Left colon (tissue), 2 donors: ENCODE measurements around the gene EIF2S1. TPM values are rescaled to one million over a fixed set of nuclear protein-coding genes. Genes with fewer than 3 reads are reported as not detected.
"Not testable (repeated sequence)": the region's sequence is repeated elsewhere in the genome, so short reads cannot be mapped to it uniquely, and the experiment has no call there.

Source experiments
- ATAC-seq: fragments of 200-7000 bp; cut with Tn5 transposase; one replicate; pipeline ENCODE4 v1.9.1; 2020; ENCODE audit warnings: mild to moderate bottlenecking, moderate library complexity
- DNase-seq, 2 donors: peaks; one replicate each; pipeline ENCODE4 v3.0.0-alpha.2; 2020
- intact Hi-C, 2 donors: fragments of 100-400 bp; cut with DNase I in 1 of 2; cut with micrococcal nuclease in 1 of 2; formaldehyde crosslinking; loops; one replicate each; pipeline versions ENCODE4 v1.11.2 to v1.14.0; 2022; cut with DNase I, micrococcal nuclease
- total RNA-seq, 2 donors: library from RNA; stranded (reverse); fragmentation: NEBNext Ultra II Directional; extraction: Animal tissue kit (Norgen Biotek cat#: 25700); gene quantifications; one replicate each; pipeline ENCODE4 v1.2.1, GENCODE V29; 2021
- donor health status: DM: no; HTN: no; CAD: no.
- donor health status: DM: yes; HTN: yes; CAD: no.

EIF2S1 gene
- total RNA-seq, 2 donors from 2014 or later, result 58.1 to 66.2 TPM

DNA sequence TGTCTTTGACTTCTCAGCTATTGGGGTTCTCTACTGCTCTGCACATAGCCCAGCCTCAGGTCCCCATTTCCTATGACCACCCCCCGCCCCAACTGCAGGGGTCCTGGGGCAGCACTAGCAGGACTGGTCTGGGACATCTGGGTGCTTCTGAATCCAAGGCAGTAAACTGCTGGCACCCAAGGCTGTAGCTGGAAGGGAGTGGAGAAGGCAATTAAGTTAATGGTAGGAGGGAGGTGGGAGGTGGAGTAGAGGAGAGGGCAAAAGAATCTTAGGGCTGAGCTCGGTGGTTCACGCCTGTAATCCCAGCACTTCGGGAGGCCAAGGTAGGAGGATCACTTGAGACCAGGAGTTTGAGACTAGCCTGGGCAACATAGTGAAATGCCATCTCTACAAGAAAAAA lies 40.3 kb downstream of the EIF2S1 start:
- intact Hi-C loops, result no loop called here
- ATAC-seq, result peak; percentile 89
- peak in 1 of 2 donors; percentile 18 for DNase-seq

DNA sequence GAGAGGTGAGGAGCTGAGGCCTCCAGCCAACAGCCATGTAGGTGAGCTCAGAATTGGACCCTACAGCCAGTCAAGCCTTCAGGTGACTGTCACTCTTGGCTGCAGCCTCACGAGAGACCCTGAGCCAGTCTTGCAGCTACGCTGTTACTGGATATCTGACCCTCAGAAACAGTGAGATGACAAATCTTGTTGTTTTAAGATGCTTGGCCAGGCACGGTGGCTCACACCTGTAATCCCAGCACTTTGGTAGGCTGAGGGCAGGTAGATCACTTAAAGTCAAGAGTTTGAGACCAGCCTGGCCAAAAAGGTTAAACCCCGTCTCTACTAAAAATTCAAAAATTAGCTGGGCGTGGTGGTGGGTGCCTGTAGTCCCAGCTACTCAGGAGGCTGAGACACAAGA lies 45.6 kb downstream of the EIF2S1 start:
- ATAC-seq (no peak), DNase-seq (no peak)
- intact Hi-C loops, result no loop called here

DNA sequence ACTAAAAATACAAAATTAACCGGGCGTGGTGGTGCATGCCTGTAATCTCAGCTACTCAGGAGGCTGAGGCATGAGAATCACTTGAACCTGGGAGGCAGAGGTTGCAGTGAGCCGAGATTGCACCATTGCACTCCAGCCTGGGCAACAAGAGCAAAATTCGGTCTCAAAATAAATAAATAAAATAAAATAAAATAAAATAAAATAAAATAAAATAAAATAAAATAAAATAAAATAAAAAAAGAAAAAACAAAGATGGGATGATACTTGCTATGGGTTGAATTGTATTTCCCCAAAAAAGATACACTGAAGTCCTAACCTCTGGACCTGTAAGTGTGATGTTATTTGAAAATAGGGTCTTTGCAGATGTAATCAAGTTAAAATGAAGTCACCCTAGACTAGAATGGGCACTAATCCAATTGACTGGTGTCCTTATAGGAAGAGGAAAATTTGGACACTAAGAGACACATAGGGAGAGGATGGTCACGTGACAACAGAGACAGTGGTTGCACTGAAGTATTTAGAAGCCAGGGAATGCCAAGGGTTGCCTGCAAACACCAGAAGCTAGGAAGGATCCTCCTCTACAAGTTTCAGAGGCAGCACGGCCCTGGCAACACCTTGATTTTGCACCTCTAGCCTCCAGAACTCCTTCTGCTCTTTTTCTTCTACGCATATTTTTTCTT lies 48.1 kb downstream of the EIF2S1 start:
- ATAC-seq, intact Hi-C loops, DNase-seq: not testable (repeated sequence)

DNA sequence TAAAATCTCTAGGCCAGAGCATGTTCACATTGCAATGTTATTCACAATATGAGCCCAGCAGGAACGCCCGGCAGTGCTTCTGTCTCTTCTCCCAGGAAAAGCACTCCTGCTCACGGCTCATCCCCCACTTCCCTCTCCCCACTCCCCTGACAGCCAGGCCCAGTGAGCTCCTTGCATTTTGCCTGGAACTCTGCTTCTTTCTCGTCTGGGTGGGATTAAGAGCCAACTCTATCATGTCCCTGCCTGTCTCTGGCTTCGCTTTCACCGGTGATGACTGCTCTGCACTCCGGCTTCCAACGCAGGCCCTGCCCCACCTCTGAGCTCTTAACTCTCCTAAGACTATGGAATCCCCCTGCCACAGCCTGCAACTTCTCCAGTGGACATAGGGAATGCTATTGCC lies 49.3 kb downstream of the EIF2S1 start:
- DNase-seq (no peak), ATAC-seq (no peak)
- intact Hi-C loops, result no loop called here

DNA sequence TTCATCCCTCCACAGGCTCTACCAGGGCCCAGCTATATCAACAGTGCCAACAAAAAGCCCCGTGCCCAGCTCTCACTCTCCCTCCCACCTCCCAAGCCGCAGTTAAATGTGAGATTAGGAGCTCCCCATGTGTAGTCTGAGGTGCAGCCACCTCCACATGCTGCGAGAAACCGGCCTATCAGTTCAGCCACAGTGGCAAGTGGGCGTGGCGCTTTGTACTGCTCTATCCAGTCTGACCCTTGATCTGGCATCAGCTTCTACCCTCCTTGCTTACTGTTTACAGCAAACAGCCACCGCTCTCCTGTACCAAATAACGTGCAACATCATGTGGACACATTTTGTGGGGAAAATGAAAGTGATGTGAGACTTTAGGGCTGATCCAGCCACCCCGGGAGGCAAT lies 50.2 kb downstream of the EIF2S1 start:
- peak; percentile 86 to 89 for DNase-seq
- ATAC-seq, result peak; percentile 68
- intact Hi-C loops, result no loop called here

DNA sequence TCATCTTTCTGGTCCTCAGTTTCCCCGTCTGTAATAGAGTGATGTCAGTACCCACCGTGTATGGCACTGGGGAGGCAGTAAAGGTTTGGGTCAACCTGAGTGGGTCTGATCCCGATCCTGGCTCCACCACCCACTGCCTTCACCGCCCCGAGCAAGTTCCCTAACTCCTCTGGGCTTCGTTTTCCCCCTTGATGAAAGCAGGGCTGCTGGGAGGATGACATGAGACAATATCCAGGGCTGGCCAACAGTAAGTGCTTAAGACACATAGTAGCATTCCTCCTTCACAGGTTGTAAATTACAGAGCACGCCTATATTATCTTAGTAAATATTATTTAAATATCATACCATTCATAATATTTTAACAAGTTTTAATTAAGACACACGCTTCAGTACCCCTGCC lies 51.2 kb downstream of the EIF2S1 start:
- intact Hi-C loops, result no loop called here
- no peak for DNase-seq
- peak; percentile 32 for ATAC-seq

DNA sequence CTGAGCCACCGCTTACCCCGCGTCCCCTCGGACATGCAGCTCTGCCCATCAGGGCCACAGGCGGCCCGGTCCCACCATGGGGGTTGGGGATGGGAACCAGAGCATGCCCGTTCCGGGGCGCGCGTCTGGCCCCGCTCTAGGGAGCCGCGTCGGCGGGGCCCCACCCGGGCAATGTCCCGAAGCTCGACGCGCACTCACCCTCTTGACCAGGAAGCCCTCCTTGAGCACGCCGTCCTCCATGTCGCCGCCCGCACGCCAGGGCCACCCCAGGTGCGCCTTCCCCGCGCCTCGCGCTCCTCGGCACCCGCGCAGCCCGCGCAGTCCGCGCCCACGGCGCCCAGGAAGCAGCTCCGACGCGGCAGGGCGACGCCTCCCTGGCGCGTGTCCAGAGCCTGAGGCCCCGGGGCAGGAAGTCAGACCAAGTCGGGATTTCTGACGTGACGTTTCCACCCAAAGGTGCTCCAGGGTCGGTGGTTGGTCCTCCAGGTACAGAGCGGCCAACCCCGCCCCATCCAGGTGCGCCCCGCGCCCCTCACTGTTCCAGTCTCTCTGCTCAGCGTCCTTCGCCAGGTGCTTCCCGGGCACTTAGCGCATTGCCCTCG lies 51.8 kb downstream of the EIF2S1 start, which contains the start of gene PLEK2:
Gene PLEK2, minus strand, starts transcription at position 346 of the 602 bp plus-strand sequence. Its CDS starts 106 bp downstream, at position 240.
- intact Hi-C loops, result no loop called here
- peak; percentile 80 for ATAC-seq
- peak; percentile 88 to 91 for DNase-seq

DNA sequence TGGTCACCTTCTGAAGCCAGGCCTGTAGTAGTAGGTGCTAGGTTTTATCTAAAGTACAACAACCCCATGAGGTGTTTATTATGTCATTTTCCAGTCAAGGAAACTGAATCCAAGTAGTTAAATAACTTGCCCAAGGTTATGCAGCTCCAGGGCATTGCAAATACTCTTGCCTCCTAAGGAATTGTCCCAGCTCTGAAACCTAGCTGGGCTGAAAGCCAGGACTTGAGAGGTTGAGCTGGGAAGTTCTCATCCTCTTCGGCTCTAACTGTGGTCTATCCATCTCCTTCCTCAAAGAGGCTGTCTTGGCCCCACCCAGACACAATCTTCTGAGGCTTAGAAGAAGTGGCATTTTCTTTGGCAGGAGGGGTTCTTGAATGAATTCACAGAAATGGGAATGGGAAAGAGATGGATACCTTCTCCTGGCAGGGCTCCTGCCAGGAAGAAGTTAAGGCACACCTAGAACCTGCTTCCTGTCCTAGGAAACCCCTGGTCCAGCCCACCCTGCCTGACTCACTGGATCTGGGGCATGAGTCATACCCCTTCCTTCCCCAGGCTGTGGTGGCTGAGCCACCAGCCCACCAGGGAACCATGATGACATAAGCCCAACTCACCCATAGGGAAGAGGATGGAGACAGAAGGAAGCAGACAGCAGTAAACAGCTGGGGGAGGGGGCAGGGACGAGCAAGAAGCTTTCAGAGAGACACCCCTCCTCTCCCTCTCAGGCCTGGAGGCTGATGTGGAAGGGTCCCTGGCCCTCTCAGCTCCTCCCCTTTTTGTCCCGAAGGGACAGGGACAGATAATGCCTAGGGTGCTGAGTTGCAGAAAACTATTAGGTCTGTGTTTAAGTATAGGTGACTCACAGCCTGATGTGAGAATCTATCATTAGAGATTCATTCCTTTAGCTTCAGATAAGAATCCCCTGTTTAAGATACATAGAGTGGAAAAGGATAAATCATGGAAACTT lies 54.0 kb downstream of the EIF2S1 start:
- DNase-seq (no peak), ATAC-seq (no peak)
- intact Hi-C loops, result no loop called here

DNA sequence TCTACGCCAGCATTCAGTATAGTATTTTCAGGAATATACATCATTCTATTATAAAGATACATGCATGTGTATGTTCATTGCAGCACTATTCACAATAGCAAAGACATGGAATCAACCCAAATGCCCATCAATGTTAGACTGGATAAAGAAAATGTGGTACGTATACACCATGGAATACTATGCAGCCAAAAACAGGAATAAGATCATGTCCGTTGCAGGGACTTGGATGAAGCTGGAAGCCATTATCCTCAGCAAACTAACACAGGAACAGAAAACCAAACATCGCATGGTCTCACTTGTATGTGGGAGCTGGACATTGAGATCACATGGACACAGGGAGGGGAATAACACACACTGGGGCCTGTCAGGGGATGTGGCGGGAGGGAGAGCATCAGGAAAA lies 55.5 kb downstream of the EIF2S1 start:
- ATAC-seq, DNase-seq, intact Hi-C loops: not testable (repeated sequence)

DNA sequence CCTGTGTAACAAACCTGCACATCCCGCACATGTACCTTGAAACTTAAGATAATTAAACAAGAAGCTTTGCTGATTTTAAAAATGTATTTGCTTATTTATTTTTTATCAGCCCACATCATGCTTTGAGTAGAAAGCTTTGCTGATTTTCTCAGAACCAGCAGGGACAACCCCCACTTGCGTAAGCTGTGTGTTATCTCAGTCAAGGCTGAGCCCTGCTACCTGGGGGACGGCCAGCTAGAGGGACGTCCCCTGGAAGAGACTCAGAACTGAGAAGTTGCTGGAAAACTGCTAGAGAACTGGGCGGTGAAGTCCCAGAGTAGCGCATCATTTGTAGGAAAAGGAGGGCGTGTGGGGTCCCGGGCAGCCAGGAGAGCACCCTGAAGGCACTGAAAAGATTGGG lies 56.0 kb downstream of the EIF2S1 start:
- DNase-seq (no peak), ATAC-seq (no peak)
- intact Hi-C loops, result no loop called here

DNA sequence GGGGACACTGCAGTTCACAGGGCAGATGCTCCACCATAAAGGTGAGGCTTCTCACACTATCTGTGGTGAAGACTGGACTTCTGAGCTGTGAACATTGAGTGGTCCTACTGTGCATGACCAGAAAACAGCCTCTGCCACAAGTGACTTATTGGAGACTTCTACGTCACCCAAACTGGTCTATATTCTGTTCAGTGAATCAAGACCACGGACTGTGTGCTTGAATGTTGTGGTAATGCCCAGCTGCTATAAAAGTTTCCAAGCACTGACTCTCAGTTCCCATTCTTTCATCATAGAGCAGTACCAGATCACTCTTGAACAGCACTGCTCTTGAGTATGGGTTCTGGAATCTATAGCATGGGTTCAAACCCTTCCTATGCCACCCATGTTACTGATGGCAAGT lies 56.7 kb downstream of the EIF2S1 start:
- intact Hi-C loops, result no loop called here
- no peak for ATAC-seq
- no peak for DNase-seq

DNA sequence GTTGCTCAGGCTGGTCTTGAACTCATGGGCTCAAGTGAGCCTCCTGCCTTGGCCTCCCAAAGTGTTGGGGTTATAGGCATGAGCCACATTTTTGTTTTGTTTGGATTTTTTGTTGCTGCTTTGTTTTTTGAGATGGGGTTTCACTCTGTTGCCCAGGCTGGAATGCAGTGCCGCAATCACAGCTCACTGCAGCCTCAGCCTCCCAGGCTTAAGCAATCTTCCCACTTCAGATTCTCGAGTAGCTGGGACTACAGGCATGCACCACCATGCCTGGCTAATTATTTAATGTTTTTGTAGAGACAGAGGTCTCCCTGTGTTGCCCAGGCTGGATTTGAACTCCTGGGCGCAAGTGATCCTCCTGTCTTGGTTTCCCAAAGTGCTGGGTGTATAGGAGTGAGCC lies 57.5 kb downstream of the EIF2S1 start:
- intact Hi-C loops, result no loop called here
- no peak for DNase-seq
- ATAC-seq, result no peak

DNA sequence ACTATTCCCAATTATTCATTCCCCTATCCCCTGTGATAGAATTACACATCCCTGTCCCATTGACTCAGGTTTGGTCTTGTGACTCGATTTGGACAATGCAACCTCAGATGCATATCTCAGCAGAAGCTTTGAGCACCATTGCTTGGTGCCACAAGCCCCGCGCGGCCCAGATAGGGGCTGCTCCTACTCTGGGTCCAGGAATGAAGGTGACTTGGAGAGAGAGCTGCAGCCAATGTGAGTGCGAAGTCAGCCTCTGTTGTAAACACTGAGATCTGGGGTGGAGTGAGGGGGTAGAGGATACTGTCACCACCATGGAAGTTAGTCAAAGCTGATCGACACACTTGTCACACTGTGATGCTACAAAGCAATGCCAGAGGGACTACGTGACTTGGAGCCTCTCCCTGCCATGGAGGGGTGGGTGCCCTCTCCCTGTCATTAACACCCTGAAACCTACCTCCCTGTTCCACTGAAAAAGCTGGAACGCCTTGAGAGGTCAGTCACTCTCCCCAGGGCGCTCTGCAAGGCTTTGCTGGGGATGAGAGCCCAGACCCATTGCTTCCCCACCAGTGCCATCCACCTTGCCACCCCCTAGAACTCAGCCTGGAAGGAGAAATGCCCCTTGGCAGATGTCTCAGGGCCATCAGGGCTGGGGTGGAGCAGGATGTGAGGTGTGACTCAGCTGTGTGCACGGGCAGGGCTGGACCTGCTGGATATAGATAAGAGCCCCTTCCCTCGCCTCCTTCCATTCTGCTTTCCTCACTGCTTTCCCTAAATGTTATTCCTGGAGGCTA lies 58.5 kb downstream of the EIF2S1 start:
- DNase-seq, result peak; percentile 62 to 78

DNA sequence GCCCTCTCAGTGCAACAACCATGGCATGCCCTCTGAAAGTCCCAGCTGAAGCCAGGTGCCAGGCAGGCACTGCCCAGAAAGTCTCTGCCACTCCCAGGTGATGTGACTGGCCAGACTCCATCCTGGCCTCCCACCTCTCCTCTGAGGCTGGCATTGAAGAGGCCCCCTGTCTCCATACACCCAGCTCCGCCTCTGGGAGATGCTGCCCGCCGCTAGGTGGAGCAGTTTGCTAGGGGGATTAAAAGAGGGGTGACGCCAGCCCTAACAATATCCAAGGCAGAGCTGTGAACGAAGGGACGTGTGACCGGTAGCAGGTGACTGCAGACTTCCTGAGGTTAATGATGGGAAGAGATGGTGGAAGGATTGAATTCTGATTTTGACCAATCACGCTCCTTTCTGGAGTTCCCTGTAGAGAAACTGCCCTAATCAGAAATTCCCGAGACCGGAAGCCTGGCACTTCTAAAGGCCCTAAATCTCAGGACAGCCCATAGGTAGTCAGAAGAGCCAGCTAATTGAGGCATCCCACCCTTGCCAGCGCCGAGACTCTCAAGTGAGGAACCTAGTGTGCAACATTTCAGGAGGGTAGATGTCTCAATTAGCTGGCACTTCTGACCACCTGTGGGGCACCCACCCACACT lies 60.1 kb downstream of the EIF2S1 start:
- DNase-seq, result peak; percentile 48 to 74
- intact Hi-C loops, result no loop called here
- peak; percentile 61 for ATAC-seq

More for the DNA sequence above, 58.5 kb downstream of the EIF2S1 start:
- peak; percentile 89 for ATAC-seq
- intact Hi-C loops, result no loop called here

DNA sequence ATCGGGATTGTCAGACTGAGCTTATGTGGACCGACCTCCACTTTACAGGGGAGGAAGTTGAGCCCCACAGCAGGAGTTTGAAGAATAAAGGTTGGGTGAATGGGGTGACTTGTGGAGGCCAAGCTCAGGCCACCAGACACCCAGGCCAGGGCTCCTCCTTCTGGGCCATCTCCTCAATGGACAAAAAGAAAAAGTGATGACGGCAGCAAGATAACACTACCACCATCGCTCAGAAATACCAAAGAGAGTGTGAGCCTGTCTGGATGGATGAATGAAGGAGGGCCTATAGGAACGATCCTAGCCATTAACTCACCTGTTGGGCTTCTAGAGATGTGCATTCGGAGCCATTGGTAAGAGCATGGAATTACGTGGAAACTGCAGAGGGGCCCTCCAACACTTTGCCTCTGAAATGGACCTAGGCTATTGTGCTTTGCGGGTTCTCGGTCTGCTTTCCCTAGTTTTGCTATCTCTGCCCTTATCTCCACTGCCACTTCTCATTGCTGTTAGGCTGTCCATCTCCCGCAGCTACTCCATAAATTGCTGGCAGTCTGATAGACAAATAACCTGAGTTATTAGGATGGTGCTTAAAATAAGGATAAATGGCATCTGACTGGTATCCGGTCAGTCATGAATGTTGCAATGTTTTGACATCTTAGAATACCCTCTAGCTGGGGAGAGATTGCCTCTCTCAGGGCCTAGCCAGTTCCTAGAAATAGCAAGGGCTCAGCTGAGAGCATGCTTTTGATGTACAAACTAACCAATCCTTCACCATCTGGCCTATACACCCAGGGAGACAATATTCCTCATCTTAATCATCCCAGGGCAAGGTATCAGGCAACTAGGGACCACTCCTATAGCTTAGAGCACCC lies 61.5 kb downstream of the EIF2S1 start:
- intact Hi-C loops, result no loop called here
- ATAC-seq (no peak), DNase-seq (no peak)

DNA sequence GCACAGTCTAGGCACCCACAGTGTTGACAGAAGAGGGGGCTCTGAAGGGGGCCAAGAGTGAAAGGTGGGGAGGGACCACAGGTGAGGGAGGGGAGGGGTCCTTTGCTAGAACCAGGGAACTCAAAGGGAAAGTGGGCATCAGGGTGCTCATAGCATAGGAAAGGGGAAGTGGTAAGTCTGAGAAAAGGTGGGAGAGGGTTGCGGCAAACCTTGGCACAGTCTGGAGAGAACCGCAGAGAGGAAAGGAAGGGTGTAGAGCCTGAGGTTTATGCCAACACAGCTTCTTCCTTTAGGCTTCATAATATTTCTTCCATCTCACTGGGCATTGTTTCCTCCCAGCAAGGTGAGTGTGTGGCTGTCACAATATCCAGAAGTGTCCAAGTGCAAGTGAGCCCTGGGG lies 63.3 kb downstream of the EIF2S1 start:
- ATAC-seq, result no peak
- DNase-seq, result no peak
- intact Hi-C loops, result no loop called here

DNA sequence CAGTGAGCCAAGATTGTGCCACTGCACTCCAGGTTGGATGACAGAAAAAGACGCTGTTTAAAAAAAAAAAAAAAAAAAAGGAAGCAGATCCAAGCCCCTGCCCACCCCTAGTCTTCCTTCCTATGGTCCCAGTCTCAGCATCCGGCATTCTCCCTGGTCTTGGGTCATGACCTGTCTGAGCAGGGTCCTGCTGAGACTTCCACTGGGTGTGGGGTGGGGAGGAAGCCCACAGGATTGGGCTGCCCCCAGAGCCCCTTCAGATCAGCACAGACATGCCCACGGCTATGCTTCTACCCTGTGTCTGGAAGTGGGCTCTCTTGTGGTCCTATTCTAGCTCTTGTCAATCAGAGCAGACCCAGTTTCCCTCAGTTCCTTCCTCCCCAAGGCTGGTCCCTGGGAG lies 64.4 kb downstream of the EIF2S1 start:
- ATAC-seq, result no peak
- intact Hi-C loops, result no loop called here
- no peak for DNase-seq
